Mucosa of rectum (tissue), 2 donors: Measurements from ENCODE around the gene ABCA3.
A peak's percentile ranks its signal among the peaks of the same experiment; 100 is the strongest.
"Not testable (repeated sequence)": the region's sequence is repeated elsewhere in the genome, so short reads cannot be mapped to it uniquely, and the experiment has no call there.

Experiments
- H3K27ac ChIP-seq, 2 donors: one replicate each; pipeline ENCODE4 v1.7.0; 2013; ENCODE audit warnings: inconsistent platforms in 2 of 2, low read depth in 2 of 2, low read length in 2 of 2
- H3K27me3 ChIP-seq, 2 donors: one replicate each; pipeline ENCODE4 v1.7.0; 2013; ENCODE audit warnings: low read length in 2 of 2; ENCODE audit not compliant: control insufficient read depth in 2 of 2, insufficient read depth in 2 of 2
- H3K36me3 ChIP-seq, 2 donors: one replicate each; pipeline ENCODE4 v1.7.0; 2013; ENCODE audit warnings: low read length in 2 of 2; ENCODE audit not compliant: control insufficient read depth in 2 of 2, insufficient read depth in 2 of 2
- H3K4me1 ChIP-seq, 2 donors: one replicate each; pipeline ENCODE4 v1.7.0; 2013; ENCODE audit warnings: low read length in 2 of 2, mild to moderate bottlenecking in 1 of 2; ENCODE audit not compliant: control insufficient read depth in 2 of 2, insufficient read depth in 2 of 2
- H3K4me3 ChIP-seq, 2 donors: one replicate each; pipeline ENCODE4 v1.7.0; 2013; ENCODE audit warnings: low read length in 2 of 2
- H3K9ac ChIP-seq, 2 donors: one replicate each; pipeline ENCODE4 v1.7.0; 2013; ENCODE audit warnings: low read length in 2 of 2, low read depth in 1 of 2, mild to moderate bottlenecking in 1 of 2
- H3K9me3 ChIP-seq, 2 donors: one replicate each; pipeline ENCODE4 v1.7.0; 2013; ENCODE audit warnings: low read length in 2 of 2; ENCODE audit not compliant: control insufficient read depth in 2 of 2
- donor health status: healthy.
- donor health status: Normal muscosa, but diverticular disease.

ABCA3 gene

DNA sequence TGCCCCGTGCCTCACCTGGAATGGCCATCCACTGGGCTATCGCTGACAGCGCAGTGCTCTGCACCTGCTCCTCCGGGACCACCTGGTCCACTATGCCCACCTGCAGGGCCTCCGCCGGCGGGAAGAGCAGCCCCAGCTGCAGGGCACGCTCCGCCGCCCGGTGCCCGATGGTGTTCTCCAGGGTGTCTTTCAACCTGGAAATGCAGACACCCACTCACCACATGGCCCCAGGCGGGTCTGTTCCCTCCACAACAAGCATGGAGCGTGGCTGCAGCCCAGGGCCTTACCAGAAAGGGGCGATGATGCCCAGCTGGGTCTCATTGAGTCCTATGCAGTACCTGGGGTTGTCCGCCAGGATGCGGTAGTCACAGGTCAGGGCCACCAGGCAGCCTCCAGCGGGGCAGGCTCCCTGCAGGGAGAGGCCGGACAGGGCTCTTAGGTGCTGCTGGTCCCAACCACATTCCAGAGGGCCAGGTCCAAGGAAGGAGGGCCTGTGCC is 97.4 kb downstream of the ABCA3 start:
- no peak overlapping the region for H3K9ac ChIP-seq
- H3K27ac ChIP-seq, result no peak overlapping the region
- no peak overlapping the region for H3K4me3 ChIP-seq
- H3K36me3 ChIP-seq, result peaks cover 26 to 41% of the 10 kb centered on the region in 2 donors
- H3K27me3 ChIP-seq, result peaks cover 0 to under 1% of the 10 kb centered on the region in 2 donors
- H3K4me1 ChIP-seq, result no peaks in the 10 kb centered on the region
- no peaks in the 10 kb centered on the region for H3K9me3 ChIP-seq

DNA sequence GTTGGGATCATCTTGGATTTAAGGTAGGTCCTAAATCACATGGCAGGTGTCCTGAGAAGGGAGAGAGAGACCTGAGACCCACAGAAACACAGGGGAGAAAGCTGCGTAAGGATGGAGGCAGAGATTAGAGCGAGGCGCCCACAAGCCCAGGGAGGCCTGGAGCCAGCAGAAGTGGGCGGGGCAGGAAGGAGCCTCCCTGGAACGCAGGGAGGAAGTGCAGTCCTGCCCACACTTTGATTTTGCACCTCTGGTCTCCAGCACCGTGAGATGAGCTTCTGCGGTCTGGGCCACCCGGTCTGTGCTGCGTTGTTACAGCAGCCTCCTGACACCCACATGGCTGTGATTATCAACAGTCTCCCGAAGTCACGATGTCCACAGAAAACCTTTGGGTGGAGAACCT is 97.9 kb downstream of the ABCA3 start:
- Histone ChIP-seq H3K9ac (no peak overlapping the region), H3K9me3 (no peaks in the 10 kb centered on the region), H3K4me3 (no peak overlapping the region), H3K27ac (no peak overlapping the region), H3K4me1 (no peaks in the 10 kb centered on the region), H3K27me3 (peaks cover 3 to 6% of the 10 kb centered on the region in 2 donors), H3K36me3 (peaks cover 26 to 41% of the 10 kb centered on the region in 2 donors)

DNA sequence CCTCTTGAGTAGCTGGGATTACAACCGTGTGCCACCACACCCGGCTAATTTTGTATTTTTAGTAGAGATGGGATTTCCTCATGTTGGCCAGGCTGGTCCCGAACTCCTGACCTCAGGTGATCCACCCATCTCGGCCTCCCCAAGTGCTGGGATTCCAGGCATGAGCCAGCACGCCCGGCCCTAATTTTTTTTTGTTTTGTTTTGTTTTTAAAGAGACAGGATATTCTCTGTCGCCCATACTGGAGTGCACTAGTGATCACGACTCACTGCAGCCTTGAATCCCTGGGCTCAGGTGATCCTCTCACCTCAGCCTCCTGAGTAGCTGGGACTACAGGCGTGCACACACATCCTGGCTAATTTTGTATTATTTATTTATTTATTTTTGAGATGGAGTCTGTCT is 100.2 kb downstream of the ABCA3 start:
- Histone ChIP-seq H3K4me1 (peaks cover 11 to 12% of the 10 kb centered on the region in 2 donors), H3K36me3 (peaks cover 17 to 30% of the 10 kb centered on the region in 2 donors), H3K27me3 (peaks cover 9 to 17% of the 10 kb centered on the region in 2 donors)
- H3K4me3 ChIP-seq, H3K9me3 ChIP-seq, H3K9ac ChIP-seq, H3K27ac ChIP-seq: not testable (repeated sequence)

DNA sequence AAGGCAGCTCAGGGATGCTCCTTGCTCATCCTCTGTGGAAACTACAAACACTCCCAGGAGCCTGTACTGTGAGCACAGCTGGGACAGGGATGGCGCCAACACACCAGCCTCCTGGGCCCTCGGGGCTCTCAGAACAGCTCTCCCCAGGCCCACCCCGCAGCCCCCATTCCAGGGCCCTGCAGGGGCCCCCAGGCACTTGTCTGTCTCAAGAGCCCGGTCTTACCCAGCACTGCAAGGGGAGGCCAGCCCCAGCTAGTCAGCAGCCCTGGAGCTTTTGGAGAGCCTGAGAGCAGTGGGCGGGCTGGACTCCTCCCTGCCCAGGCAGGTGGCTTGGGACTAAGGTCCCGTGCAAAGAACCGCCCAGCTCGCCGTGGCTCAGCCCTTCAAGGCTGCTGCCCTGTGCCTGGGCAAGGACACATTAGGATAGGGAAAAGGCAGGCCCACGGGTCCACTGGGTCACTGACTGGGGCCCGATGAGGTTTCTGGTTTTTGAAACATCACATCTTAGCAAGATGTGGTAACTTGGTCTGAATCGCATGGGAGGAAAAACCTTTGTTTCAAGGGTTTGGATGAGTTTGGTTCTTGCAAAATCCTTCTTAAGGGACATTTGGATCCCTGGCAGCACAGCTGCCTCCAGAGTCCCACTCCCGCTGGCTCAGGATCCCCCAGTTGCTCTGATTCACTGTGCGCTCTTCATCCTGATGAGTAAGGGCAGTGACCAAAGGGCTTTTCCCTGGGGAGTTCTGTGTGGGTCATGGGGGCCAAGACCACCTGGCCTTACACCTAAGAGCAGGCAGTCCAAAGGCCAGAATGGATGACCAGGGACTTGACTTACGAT is 101.5 kb downstream of the ABCA3 start:
- peaks cover 11 to 14% of the 10 kb centered on the region in 2 donors for H3K4me1 ChIP-seq
- H3K27ac ChIP-seq, result no peak overlapping the region
- no peaks in the 10 kb centered on the region for H3K9me3 ChIP-seq
- H3K9ac ChIP-seq, result no peak overlapping the region
- H3K27me3 ChIP-seq, result peaks cover 9 to 17% of the 10 kb centered on the region in 2 donors
- H3K4me3 ChIP-seq, result no peak overlapping the region
- H3K36me3 ChIP-seq, result peaks cover 16 to 35% of the 10 kb centered on the region in 2 donors

DNA sequence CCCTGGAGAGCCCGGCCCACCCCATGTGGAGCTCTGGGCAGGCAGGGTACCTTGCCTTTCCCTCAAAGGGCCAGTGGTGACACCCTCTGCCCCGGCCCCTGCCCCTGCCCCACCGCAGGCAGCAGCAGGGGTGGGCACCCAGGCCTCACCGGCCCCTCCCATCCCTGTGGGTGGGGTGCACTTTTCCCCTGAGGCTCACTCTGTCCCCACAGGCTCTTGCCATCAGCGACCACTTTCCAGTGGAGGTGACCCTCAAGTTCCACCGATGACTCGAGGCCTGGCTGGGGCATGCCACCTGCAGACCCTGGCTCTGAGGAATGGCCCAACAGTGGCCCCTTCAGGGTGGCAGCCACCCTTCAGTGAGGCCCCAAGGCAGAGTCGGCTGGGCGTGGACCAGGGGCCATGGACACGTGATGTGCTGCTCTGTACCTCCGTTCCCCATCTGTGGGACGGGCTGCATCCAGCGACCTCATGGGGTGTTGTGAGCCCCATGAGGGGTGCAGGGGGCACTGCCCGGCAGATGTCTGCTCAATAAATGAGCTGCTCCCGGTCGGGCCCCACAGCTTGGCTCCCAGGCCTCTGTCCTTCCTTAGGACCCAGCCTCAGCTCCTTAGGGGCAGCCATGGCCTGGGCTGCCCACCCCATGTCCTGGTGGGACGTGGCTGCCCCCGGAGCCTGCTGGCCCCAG is 102.2 kb downstream of the ABCA3 start:
- H3K4me3 ChIP-seq, result no peak overlapping the region
- peaks cover 21 to 31% of the 10 kb centered on the region in 2 donors for H3K36me3 ChIP-seq
- H3K27ac ChIP-seq, result no peak overlapping the region
- H3K4me1 ChIP-seq, result peaks cover 11 to 14% of the 10 kb centered on the region in 2 donors
- no peak overlapping the region for H3K9ac ChIP-seq
- H3K27me3 ChIP-seq, result peaks cover 9 to 17% of the 10 kb centered on the region in 2 donors
- no peaks in the 10 kb centered on the region for H3K9me3 ChIP-seq

DNA sequence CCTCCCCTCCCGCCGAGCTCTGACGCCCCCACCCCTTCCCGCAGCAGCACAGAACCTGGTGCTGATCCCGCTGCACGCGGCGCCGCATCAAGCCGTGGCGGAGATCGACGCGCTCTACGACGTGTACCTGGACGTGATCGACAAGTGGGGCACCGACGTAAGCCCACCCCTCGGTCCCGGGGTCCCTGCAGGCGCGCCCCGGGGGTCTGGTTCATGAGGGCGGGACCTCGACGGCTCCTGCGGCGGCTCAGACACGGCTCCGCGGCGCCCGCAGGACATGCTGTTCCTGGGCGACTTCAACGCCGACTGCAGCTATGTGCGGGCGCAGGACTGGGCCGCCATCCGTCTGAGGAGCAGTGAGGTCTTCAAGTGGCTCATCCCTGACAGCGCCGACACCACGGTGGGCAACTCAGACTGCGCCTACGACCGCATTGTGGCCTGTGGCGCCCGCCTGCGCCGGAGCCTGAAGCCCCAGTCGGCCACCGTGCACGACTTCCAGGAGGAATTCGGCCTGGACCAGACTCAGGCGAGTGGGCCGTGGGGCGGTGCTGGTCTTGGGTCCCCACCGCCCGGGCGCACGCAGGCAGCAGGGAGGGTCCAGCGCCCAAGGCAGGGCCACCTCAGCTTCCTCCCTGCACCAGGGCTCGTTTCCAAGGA is 102.9 kb downstream of the ABCA3 start:
- Histone ChIP-seq H3K27me3 (peaks cover 9 to 17% of the 10 kb centered on the region in 2 donors), H3K4me1 (peaks cover 11 to 14% of the 10 kb centered on the region in 2 donors), H3K9ac (no peak overlapping the region), H3K27ac (no peak overlapping the region), H3K9me3 (no peaks in the 10 kb centered on the region), H3K4me3 (no peak overlapping the region), H3K36me3 (peaks cover 20 to 31% of the 10 kb centered on the region in 2 donors)

DNA sequence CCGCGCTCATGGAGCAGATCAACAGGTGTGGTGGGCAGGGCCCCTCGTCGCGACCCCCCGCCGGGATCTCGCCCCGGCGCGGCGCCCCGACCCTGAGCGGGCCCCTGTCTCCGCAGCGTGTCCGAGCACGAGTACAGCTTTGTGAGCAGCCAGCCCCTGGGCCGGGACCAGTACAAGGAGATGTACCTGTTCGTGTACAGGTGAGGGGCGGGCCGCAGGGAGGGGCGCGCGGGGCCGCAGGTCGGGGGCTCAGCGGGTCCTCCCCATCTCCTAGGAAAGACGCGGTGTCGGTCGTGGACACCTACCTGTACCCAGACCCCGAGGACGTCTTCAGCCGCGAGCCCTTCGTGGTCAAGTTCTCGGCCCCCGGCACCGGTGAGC is 103.4 kb downstream of the ABCA3 start:
- no peak overlapping the region for H3K9ac ChIP-seq
- peaks cover 25 to 29% of the 10 kb centered on the region in 2 donors for H3K36me3 ChIP-seq
- peaks cover 9 to 17% of the 10 kb centered on the region in 2 donors for H3K27me3 ChIP-seq
- no peaks in the 10 kb centered on the region for H3K9me3 ChIP-seq
- H3K27ac ChIP-seq, result no peak overlapping the region
- H3K4me3 ChIP-seq, result no peak overlapping the region
- peaks cover 11 to 14% of the 10 kb centered on the region in 2 donors for H3K4me1 ChIP-seq

DNA sequence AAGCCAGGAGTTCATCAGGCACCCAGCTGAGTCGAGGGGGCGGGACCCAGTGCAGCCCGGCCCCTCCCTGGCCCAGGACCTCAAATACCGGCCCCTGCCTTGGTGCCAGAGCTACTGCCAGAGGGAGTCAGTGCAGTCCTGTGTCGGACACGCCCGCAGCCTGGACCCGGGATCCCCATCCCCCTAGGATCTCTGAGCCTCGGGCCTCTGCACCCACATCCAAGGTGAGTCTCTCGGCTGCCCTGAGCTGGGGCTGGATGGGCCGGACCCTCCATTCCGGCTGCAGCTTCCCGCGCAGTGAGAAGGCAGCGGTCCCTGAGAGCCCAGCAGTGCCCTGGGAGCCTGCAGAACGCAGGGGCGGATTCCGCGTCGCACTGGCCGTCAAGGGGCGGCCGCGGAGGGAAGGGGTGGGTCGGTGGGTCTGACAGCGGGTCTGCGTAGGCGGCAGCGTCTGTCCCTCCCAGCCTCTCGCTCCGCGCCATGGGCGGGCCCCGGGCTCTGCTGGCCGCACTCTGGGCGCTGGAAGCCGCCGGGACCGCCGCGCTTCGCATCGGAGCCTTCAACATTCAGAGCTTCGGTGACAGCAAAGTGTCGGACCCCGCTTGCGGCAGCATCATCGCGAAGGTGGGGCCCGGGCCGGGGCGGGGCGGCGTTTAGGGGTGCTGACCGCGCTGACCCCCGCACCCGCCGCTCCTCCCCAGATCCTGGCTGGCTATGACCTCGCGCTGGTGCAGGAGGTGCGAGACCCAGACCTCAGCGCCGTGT is 104.0 kb downstream of the ABCA3 start, which contains the start of gene DNASE1L2:
DNASE1L2 (plus strand) TSS at position 108 of the 765 bp plus-strand sequence; CDS start at position 481, 373 bp downstream.
- no peak within 1 kb of the TSS for H3K9ac ChIP-seq
- no peaks in the 10 kb centered on the region for H3K9me3 ChIP-seq
- H3K4me1 ChIP-seq, result peaks cover 11 to 14% of the 10 kb centered on the region in 2 donors
- H3K36me3 ChIP-seq, result peaks cover 31 to 33% of the 10 kb centered on the region in 2 donors
- peaks cover 9 to 17% of the 10 kb centered on the region in 2 donors for H3K27me3 ChIP-seq
- no peak within 1 kb of the TSS for H3K27ac ChIP-seq
- peak within 1 kb of the TSS in 1 of 2 donors; percentile 35 for H3K4me3 ChIP-seq

DNA sequence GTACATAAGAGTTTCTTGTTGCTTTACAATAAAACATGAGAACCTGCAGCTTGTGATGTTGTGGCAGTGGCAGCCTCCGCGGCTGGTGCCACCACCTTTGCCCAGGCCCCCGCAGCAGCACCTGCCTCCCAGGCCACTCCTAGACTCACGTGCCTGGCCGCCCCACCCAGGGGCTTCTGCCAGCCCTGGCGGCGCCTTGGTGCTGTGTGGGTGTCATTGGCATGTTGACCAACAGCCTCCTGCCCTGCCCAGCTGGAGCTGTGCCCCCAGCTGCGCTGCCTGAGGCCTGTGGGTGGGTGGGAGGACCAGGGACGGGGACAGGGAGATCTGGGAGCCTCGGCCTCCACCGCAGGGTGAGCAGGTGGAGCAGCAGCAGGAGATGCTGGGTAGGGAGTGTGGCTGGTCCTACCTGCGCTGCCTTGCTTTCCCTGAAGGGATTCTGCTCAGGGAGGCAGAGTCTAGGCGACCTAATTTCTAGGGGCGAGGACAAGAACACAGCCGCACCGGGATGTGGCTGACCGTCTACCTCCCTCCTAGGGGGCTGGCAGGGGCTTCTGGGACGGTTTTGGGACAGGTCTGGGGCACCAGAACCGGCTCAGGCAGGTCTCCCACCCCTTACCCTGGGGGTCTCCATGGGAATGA is 104.7 kb downstream of the ABCA3 start:
- no peaks in the 10 kb centered on the region for H3K9me3 ChIP-seq
- no peak overlapping the region for H3K4me3 ChIP-seq
- peaks cover 9 to 17% of the 10 kb centered on the region in 2 donors for H3K27me3 ChIP-seq
- no peak overlapping the region for H3K27ac ChIP-seq
- H3K36me3 ChIP-seq, result peaks cover 34 to 39% of the 10 kb centered on the region in 2 donors
- peaks cover 11 to 14% of the 10 kb centered on the region in 2 donors for H3K4me1 ChIP-seq
- no peak overlapping the region for H3K9ac ChIP-seq
